GM19239 (cell line): ENCODE results near the gene ZPBP2.

Experiments
- DNase-seq: peaks from one replicate; pipeline ENCODE4 v3.0.0; 2011; ENCODE audit warnings: low spot score; ENCODE audit not compliant: insufficient read length
- FAIRE-seq: peaks from 2 replicates; lab custom pipeline; 2011; peaks lifted over from hg19 to GRCh38; lab: Jason Lieb, UNC

ZPBP2 gene

GRCh38 chr17:39903158-39903884 is 35.3 kb downstream of the ZPBP2 start:
- FAIRE-seq (peak; percentile 28), DNase-seq (no peak)

- no peak for FAIRE-seq
- no peak for DNase-seq
Observed at GRCh38 chr17:39904990-39905288, 36.9 kb downstream of the ZPBP2 start.

- FAIRE-seq (no peak), DNase-seq (no peak)
Observed at GRCh38 chr17:39908789-39909352, 40.9 kb downstream of the ZPBP2 start.

- FAIRE-seq (no peak), DNase-seq (no peak)
Observed at GRCh38 chr17:39913989-39914388, 46.0 kb downstream of the ZPBP2 start.

- no peak for FAIRE-seq
- no peak for DNase-seq
Observed at GRCh38 chr17:39915559-39915958, 47.6 kb downstream of the ZPBP2 start.

- FAIRE-seq = no peak
Observed at GRCh38 chr17:39916918-39917317, 48.9 kb downstream of the ZPBP2 start.

GRCh38 chr17:39919087-39919683 is 51.2 kb downstream of the ZPBP2 start:
- FAIRE-seq = no peak
- no peak for DNase-seq

More at GRCh38 chr17:39916918-39917317, 48.9 kb downstream of the ZPBP2 start:
- no peak for DNase-seq

GRCh38 chr17:39920218-39921210 is 52.5 kb downstream of the ZPBP2 start:
- FAIRE-seq (peak; percentile 74), DNase-seq (no peak)

- DNase-seq = no peak
- FAIRE-seq = peak; percentile 61
Observed at GRCh38 chr17:39921323-39921722, 53.3 kb downstream of the ZPBP2 start.

GRCh38 chr17:39922006-39922405 is 54.0 kb downstream of the ZPBP2 start:
- no peak for FAIRE-seq
- no peak for DNase-seq

- DNase-seq (no peak), FAIRE-seq (no peak)
Observed at GRCh38 chr17:39923230-39923629, 55.2 kb downstream of the ZPBP2 start.

- no peak for DNase-seq
- FAIRE-seq = no peak
Observed at GRCh38 chr17:39923836-39924690, 56.1 kb downstream of the ZPBP2 start.

GRCh38 chr17:39924691-39925055 is 56.7 kb downstream of the ZPBP2 start:
- FAIRE-seq (no peak), DNase-seq (no peak)

- no peak for DNase-seq
- no peak for FAIRE-seq
Observed at GRCh38 chr17:39925282-39926134, 57.5 kb downstream of the ZPBP2 start.

- peak; percentile 99 for FAIRE-seq
- peak; percentile 36 for DNase-seq
Observed at GRCh38 chr17:39926135-39926587, 58.2 kb downstream of the ZPBP2 start.

GRCh38 chr17:39926588-39927100 is 58.6 kb downstream of the ZPBP2 start:
- FAIRE-seq = no peak
- no peak for DNase-seq
